Choroid plexus epithelial cell (primary cell): ENCODE data around the gene FMC1.

Experiments
- DNase-seq: peaks from one replicate; pipeline ENCODE4 v3.0.0-alpha.2; 2010; ENCODE audit warnings: low read depth
- H3K4me3 ChIP-seq: 2 replicates; pipeline ENCODE4 v1.5.1; 2011; ENCODE audit warnings: low read depth, mild to moderate bottlenecking, control low read depth, low read length, moderate library complexity
- TF ChIP-seq, protein P1 (sequence below): conservative IDR thresholded peaks from 2 replicates; pipeline ENCODE4 v1.5.1; 2011; ENCODE audit warnings: low read depth, mild to moderate bottlenecking, control low read depth, inconsistent platforms, low read length, moderate library complexity

FMC1 gene

GRCh38 chr7:139362981-139363380, 21.8 kb downstream of the FMC1 start:
- TF ChIP-seq, protein P1, sequence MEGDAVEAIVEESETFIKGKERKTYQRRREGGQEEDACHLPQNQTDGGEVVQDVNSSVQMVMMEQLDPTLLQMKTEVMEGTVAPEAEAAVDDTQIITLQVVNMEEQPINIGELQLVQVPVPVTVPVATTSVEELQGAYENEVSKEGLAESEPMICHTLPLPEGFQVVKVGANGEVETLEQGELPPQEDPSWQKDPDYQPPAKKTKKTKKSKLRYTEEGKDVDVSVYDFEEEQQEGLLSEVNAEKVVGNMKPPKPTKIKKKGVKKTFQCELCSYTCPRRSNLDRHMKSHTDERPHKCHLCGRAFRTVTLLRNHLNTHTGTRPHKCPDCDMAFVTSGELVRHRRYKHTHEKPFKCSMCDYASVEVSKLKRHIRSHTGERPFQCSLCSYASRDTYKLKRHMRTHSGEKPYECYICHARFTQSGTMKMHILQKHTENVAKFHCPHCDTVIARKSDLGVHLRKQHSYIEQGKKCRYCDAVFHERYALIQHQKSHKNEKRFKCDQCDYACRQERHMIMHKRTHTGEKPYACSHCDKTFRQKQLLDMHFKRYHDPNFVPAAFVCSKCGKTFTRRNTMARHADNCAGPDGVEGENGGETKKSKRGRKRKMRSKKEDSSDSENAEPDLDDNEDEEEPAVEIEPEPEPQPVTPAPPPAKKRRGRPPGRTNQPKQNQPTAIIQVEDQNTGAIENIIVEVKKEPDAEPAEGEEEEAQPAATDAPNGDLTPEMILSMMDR = no peak
- no peak overlapping the region for H3K4me3 ChIP-seq
- DNase-seq = no peak

- TF ChIP-seq, protein P1 = no peak
- no peak overlapping the region for H3K4me3 ChIP-seq
- DNase-seq = no peak
Measured at GRCh38 chr7:139365336-139365735, 24.2 kb downstream of the FMC1 start.

DNA sequence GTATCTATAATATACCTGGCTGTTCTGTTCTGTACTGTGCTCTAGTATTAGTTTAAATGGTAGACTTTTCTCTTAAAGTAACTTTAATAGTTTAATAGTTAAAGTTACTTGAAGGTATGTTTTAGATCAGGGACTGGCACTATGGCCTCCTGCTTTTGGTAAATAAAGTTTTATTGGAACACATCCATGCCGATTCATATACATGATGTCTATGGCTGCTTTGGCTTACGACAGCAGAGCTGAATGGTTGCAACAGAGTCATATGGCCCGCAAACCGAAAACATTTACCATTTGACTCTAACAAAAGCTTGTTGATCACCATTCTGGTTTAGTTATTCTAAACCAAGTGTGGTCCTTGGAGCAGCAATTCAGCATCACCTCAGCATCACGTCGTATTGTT, 25.3 kb downstream of the FMC1 start:
- DNase-seq = no peak
- no peak overlapping the region for H3K4me3 ChIP-seq
- TF ChIP-seq, protein P1 = no peak

DNA sequence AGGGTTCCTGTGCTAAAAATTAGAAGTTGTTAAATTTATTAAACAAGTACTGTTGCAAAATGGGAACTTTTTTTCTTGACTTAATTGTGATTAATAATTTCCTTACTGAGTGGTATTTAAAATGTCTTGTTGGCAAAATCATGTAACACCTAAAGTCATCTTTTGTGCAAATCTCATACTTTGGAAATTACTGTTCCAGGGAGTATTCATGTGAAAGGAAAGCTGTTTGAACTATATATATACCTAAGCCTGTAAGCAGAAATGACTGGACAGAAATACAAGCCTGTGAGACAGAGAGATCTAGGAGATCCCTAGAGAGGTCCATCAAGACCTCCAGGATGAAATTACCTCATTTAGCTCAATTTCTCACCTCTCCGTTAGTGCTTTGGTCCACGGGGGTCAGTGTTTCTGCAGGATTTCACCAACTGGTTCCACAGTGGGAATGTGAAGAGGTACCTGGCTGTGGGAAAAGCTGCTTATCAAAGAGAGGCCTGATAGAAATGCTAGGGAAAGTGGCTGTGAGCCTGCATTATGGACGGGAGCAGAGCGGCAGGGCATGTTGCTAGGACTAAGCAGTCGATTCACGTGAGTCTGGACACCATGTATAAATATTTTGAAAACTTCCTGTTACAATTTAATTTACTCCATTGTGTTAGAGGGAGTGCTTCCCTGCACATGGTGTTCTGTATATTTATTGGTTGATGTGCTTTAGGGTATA, 26.5 kb downstream of the FMC1 start:
- H3K4me3 ChIP-seq = no peak overlapping the region
- no peak for DNase-seq
- TF ChIP-seq, protein P1 = no peak

- TF ChIP-seq, protein P1 = no peak
- no peak for DNase-seq
- no peak overlapping the region for H3K4me3 ChIP-seq
Measured at GRCh38 chr7:139370301-139370942, 29.3 kb downstream of the FMC1 start.

DNA sequence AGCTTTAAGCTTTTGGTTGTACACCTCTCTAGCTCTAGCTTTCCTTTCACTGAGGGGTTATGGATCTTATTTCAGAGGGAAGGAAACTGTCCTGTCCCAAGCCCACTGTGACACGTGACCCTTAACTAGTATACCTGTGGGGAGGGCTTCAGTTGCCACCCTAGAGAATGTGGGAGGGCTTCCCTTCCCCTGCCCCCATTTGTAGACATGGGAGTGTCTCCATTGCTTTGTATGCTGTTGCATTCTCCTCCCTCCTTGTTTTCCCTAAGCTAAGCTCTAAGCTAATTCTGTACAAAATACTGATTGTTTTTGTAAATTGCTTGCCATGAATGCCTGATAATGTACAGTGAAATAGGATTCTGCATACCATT, 29.8 kb downstream of the FMC1 start:
- no peak overlapping the region for H3K4me3 ChIP-seq
- TF ChIP-seq, protein P1 = no peak
- no peak for DNase-seq

- H3K4me3 ChIP-seq = no peak overlapping the region
- no peak for DNase-seq
- TF ChIP-seq, protein P1 = no peak
Measured at GRCh38 chr7:139374246-139374645, 33.1 kb downstream of the FMC1 start.
